Caki2 (cell line): ENCODE measurements around the gene OR51A4. TPM values are rescaled to one million over a fixed set of nuclear protein-coding genes. Genes with fewer than 3 reads are reported as not detected.

ENCODE experiments used
- total RNA-seq: library from RNA; depleted of rRNA; stranded (reverse); fragments of >200 nt; shearing (Covaris generic); gene quantifications from 2 replicates; pipeline ENCODE4 v1.2.3, GENCODE V29; 2014; ENCODE audit warnings: low replicate concordance; rRNA removed

OR51A4 gene
- total RNA-seq, 1 experiment from 2014 or later = not detected

Other genes starting within 250 kb of the OR51A4 start
- gene OR51E2, start 249.8 kb downstream of the OR51A4 start, total RNA-seq = 0.17 TPM in 1 of 2 replicates, not detected in the other
- not detected in 2 replicates for gene MMP26, start 242.8 kb downstream of the OR51A4 start, total RNA-seq
- gene OR51F1, start 177.7 kb downstream of the OR51A4 start, total RNA-seq = not detected in 2 replicates
- gene OR52R1, start 143.2 kb downstream of the OR51A4 start, total RNA-seq = not detected in 2 replicates
- not detected in 2 replicates for gene OR51F2, start 126.3 kb downstream of the OR51A4 start, total RNA-seq
- not detected in 2 replicates for gene OR51S1, start 98.4 kb downstream of the OR51A4 start, total RNA-seq
- gene OR51T1, start 65.7 kb downstream of the OR51A4 start, total RNA-seq = not detected in 2 replicates
- not detected in 2 replicates for gene OR51A7, start 43.8 kb downstream of the OR51A4 start, total RNA-seq
- not detected in 2 replicates for gene OR51G2, start 28.3 kb downstream of the OR51A4 start, total RNA-seq
- gene OR51G1, start 23.3 kb downstream of the OR51A4 start, total RNA-seq = not detected in 2 replicates
- gene OR51A2, start 8.1 kb upstream of the OR51A4 start, total RNA-seq = not detected in 2 replicates
- gene OR51L1, start 47.2 kb upstream of the OR51A4 start, total RNA-seq = not detected in 2 replicates
- not detected in 2 replicates for gene OR52J3, start 98.9 kb upstream of the OR51A4 start, total RNA-seq
- not detected in 2 replicates for gene OR52E2, start 112.0 kb upstream of the OR51A4 start, total RNA-seq
- gene OR52E1, start 122.0 kb upstream of the OR51A4 start, total RNA-seq = not detected in 2 replicates
- not detected in 2 replicates for gene OR52A5, start 190.8 kb upstream of the OR51A4 start, total RNA-seq
- not detected in 2 replicates for gene OR52A1, start 207.2 kb upstream of the OR51A4 start, total RNA-seq